HG03565 (cell line): ENCODE results near the gene HAT1.
"Not testable (repeated sequence)": the region's sequence is repeated elsewhere in the genome, so short reads cannot be mapped to it uniquely, and the experiment has no call there.

ENCODE experiments used
- ATAC-seq: cut with Tn5 transposase; IDR thresholded peaks from one replicate; pipeline ENCODE4 v1.9.1; 2021; ENCODE audit warnings: mild to moderate bottlenecking, moderate library complexity; ENCODE audit not compliant: unreplicated experiment

HAT1 gene, protein sequence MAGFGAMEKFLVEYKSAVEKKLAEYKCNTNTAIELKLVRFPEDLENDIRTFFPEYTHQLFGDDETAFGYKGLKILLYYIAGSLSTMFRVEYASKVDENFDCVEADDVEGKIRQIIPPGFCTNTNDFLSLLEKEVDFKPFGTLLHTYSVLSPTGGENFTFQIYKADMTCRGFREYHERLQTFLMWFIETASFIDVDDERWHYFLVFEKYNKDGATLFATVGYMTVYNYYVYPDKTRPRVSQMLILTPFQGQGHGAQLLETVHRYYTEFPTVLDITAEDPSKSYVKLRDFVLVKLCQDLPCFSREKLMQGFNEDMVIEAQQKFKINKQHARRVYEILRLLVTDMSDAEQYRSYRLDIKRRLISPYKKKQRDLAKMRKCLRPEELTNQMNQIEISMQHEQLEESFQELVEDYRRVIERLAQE

GRCh38 chr2:171922230-171923022 is at the start of gene HAT1:
Gene HAT1 (plus strand): TSS chr2:171922461. CDS start chr2:171922501, 40 bp downstream.
- peak; percentile 95 for ATAC-seq

GRCh38 chr2:171874517-171874916 is 47.7 kb upstream of the HAT1 start:
- ATAC-seq, result no peak

GRCh38 chr2:171874963-171875362 is 47.3 kb upstream of the HAT1 start:
- ATAC-seq, result no peak

DNA sequence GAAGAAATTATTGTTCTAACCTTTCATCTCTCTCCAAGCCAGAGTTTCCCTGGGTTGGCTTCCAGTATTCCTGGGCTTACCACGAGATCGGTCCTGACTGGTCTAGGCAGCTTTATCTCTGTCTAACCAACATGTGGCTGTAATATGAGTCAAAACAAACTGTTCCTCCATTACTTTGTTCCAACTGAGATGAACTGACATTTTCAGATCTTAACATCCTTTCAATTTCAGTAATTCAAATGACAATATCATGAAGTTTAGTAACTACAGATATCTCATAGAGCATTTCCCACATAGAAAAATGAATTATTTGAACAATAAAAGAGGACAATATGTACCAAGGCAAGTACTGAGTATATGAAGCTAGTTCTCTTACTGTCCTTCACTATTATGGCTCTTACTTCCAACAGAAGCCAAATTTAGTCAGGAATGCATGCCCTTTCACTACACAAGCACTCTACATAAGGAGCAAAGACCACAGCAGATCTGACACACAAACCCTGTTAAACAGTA is 43.7 kb upstream of the HAT1 start:
- ATAC-seq, result no peak

- ATAC-seq, result no peak
These were observed 42.4 kb upstream of the HAT1 start for GRCh38 chr2:171879865-171880264.

- ATAC-seq, result no peak
These were observed 41.5 kb upstream of the HAT1 start for GRCh38 chr2:171880774-171881173.

DNA sequence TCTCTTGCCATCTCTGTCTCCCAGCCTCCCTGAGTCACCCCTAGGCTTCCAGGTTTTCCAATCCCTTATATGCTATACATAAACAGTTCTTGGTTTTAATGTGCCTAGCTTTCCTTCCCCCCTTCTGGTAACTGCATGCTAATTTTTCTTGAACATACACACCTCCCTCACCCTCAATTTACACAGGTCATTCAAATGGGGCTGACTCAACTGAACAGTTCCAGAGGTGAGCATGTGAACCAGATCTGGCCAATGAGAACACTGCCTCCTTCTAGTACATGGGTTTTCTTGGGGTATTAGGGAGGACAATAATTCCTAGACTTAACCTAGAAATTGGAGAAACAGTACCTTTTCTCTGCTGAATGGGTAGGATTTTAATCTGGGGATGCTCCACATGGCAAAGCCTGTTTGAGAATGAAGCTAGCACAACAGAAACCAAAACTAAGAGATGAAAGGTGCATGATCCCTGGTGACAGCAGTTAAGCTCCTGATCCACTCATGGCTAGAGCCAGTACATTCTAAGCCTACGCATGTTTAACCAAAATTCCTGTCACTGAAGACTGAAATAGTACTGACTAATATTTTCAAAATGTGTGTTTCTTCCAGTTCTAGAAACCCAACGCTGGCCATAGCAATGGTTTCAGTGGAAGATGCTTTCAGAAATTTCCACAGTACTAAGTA is 40.0 kb upstream of the HAT1 start:
- ATAC-seq, result no peak

DNA sequence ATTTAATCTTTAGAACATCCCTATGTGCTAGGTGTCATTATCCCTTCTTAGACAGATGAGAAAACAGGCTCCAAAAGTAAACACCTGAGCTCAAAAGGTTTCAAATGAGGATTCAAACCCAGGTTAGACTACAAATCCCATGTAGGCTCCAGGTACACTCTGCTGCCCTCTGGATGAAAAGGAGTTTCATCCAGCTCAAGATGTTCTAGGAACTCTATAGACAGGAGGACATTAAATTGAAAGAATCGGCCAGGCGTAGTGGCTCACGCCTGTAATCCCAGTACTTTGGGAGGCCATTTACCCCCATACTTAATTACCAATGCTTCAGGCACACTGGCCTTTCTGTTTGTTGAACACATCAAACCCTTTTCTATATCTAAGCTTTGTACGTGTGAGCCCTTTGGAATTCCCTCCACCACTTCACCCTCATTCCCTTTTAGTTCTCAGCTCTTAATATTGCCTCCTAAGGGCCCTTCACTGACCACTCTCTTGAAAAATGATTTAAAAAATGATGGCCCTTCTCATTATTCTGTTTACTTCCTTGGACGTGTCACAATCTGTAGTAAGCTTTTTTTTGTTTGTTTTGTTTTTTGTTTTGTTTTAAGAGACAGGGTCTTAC is 38.9 kb upstream of the HAT1 start:
- ATAC-seq, result no peak

DNA sequence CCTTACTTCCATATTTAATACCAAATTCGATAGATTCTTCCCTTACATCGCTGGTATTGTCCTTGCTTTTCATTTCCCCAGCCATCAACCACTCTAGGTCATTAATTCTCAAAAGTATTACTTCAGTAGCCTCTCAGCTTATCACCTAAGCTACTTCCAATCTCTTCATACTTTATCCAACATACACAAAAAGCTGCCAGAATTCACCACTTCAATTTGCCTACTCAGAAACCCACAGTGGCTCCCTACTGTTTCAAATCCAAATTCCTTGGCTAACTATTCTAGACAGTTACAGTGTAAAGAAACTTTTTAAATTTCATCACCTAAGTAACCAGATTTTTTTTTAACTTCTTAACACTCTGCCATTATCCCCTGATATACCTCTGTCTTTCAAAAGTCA is 32.9 kb upstream of the HAT1 start:
- ATAC-seq, result no peak

GRCh38 chr2:171889808-171890207 is 32.5 kb upstream of the HAT1 start:
- ATAC-seq, result no peak

DNA sequence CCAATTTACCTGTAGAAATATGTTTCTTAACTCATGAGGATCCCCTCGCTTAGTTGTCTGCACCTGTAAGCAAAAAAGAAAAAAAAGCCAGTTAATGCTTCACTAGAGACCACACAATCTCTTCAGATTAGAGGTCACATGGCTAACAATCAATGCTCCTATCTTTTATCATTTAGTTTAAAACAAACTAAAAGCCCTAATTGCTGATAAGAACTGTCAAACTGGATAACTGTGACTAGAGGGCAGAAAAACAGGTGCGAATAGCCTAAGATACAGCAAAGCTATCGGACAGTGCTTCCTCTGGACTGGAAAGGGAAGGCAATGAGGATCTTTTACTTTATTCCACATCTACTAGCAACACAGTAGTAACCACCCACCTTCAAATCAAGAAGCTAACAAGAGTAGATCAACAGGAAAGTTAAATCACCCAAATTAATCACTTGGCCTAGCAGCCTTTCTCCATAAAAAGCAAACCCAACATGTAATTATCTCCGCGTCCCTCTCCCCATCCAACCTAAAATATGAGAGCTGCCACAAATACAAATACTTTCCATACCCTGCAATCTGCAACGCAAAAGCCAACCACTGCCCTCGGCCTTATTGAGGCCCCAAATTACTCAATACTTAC is 29.0 kb upstream of the HAT1 start:
- no peak for ATAC-seq

DNA sequence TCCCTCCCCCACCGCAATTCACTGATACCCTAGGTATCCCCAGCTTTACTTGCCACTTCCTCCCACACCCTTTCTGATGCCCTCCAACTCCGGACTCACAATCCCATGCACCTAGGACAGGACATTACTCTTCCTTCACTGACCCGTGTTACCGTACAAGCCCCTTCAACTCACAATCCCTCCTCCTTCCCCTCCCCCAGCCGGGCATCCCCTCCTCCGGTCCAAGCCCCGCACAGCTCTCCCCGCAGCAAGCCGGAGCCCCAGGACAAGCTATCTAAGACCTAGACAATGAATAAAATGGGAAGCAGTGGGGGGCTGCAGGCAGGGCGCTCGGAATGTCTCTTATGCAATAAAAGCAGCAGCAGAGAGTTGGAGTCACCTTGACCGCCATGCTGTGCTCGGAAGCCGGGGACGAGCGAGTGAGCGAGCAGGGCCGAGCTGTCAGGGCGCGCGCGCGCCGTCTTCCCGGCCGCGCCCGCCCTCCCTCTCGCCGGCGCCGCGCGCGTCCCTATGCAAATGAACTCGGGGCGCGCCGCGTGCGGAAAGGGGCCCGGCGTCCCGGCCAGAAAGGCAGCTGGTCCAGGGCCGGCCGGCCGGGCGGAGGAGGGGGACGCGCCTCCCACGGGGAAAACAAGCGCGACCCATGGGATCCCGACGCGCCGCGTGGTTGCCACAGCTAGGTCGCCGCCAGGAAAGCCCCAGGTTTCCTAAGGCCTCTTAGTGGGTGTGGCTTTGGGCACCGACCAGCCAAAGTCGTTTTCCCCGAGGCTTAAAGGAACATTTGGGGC is 28.2 kb upstream of the HAT1 start, which contains the start of gene SLC25A12:
SLC25A12 (minus strand) TSS at position 421 of the 788 bp plus-strand sequence; CDS start at position 391, 30 bp downstream.
- ATAC-seq, result peak; percentile 85

- no peak for ATAC-seq
These were observed 27.7 kb upstream of the HAT1 start for GRCh38 chr2:171894612-171894947.

- ATAC-seq, result no peak
These were observed 26.5 kb upstream of the HAT1 start for GRCh38 chr2:171895786-171896185.

- ATAC-seq, result not testable (repeated sequence)
These were observed 22.5 kb upstream of the HAT1 start for GRCh38 chr2:171899623-171900282.

DNA sequence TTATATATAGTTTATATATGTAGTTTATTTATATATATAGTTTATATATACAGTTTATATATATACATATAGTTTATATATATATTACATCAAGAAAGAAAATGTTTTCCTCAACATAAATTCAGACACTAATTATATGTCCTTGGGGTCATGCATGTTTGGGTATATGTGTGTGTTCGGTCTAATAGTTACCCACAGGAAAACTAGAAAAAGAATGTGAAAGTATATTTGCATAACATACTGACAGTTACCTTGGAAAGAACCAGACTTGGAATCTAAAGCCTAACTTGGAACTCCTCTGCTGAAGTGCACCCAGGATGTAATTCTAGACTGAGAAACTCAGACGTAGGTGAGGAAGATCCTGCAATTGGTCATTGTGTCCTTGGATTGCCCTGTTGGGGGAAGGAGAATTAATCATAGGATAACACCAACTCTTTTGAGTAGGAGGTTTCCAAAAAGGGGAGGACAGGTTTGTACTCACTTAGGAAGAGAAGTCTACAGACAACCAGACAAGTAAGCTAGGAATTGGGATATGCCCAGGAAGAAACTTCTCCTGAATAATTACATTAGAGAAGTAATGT is 19.3 kb upstream of the HAT1 start:
- ATAC-seq, result no peak

DNA sequence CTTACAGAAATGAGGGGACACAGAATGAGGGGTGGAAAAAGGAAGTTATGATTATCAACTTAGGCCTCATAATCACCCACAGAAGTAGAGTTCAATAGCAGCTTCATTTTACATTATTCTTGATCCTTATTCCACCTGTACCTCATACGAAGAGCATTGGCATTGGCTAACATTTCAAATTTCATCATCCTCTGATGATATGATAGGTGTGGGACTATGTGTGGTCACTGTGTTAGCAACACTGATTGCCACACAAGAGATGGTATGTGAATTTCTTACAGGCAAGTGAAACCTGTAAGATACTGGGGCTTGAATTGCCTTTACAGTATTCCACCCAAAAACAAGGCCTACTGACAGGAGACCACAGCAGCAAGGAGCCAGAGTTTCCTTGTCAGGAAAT is 14.0 kb upstream of the HAT1 start:
- no peak for ATAC-seq

DNA sequence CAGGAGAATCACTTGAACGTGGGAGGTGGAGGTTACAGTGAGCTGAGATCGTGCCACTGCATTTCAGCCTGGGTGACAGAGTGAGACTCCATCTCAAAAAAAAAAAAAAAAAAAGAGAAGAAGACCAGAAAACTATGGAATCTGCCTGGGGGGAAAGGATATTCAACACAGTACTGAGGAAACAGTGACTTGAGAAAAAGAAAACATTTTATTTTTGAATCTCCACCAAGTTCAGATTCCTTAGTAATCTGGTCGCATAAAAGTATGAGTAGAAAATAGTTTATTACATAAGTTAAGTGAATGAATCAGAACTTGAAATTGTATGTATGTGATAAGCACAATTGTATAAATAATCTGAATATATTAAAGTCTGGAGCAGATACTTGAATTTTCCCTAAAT is 13.0 kb upstream of the HAT1 start:
- no peak for ATAC-seq

DNA sequence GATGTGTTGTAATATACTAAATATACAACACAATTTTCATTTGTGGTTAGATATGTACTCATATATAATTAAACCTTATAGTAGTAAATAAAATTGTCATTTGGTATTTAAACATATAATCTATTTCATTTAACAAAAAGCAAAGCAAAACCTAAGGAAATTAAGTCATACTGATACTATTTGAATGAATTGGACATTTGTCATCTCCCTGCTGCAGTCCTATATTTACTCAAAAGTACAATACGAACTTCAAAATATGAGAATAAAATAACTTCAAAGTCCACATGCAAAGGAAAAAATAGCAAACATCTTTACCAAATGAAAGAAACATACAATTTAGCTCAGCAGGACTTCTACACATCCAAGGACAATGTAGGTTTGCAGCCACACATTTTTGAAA is 11.8 kb upstream of the HAT1 start:
- no peak for ATAC-seq
